HCT116 (cell line): ENCODE data around the gene SLC12A8. TPM values are rescaled to one million over a fixed set of nuclear protein-coding genes. Genes with fewer than 3 reads are reported as not detected.

Experiments used
- ATAC-seq: fragments of 200-7000 bp; cut with Tn5 transposase; 2 replicates; pipeline ENCODE4 v1.9.1; 2020; ENCODE audit warnings: mild to moderate bottlenecking, moderate library complexity
- BruUV-seq: library from RNA; stranded (reverse); fragments of 400-500 nt; replicated peaks from 2 replicates; lab custom pipeline; 2021; lab: Mats Ljungman, UMichigan
- CTCF ChIA-PET: fragments of 300-600 bp; sonication (Branson Sonifier 250); formaldehyde crosslinking; loops from one replicate; lab custom pipeline; 2021; ENCODE audit warnings: antibody characterized with exemption; lab: Charles Lee
- POLR2A ChIA-PET: fragments of 300-600, 350-600 bp; sonication (Branson Sonifier 250); formaldehyde crosslinking; loops from one replicate; lab custom pipeline; 2021; ENCODE audit warnings: antibody characterized with exemption; lab: Charles Lee
- RAD21 ChIA-PET, 2 experiments: fragments of 300-600 bp; sonication (Branson Sonifier 250); formaldehyde crosslinking; loops; one replicate each; lab custom pipeline; 2023; ENCODE audit warnings: low total read pairs in 2 of 2; ENCODE audit not compliant: uncharacterized antibody in 2 of 2, unreplicated experiment in 2 of 2, low non-redundant PET in 1 of 2; lab: Charles Lee
- DNase-seq: peaks from one replicate; pipeline ENCODE4 v3.0.0-alpha.2; 2010; ENCODE audit warnings: low read depth, low spot score
- H2AFZ ChIP-seq: fragments of 200-600 bp; shearing (Covaris generic), sonication (generic); 2 replicates; pipeline ENCODE4 v1.6.1; 2017; ENCODE audit warnings: low read depth, mixed run types, mixed read lengths, antibody characterized with exemption, low read length; ENCODE audit not compliant: poor library complexity, severe bottlenecking
- H3K27ac ChIP-seq: 2 replicates; pipeline ENCODE4 v1.5.1; 2012; ENCODE audit warnings: low read depth, low read length
- H3K27me3 ChIP-seq: fragments of 200-600 bp; sonication (generic); 2 replicates; pipeline ENCODE4 v1.6.1; 2016; ENCODE audit warnings: mixed run types, low read length, mixed read lengths; ENCODE audit not compliant: insufficient read depth
- H3K36me3 ChIP-seq, 2 experiments: fragments of 200-500 bp in 1 of 2; fragments of 200-600 bp in 1 of 2; sonication (Bioruptor generic) in 1 of 2; sonication (generic) in 1 of 2; 2 replicates each; pipeline versions ENCODE4 v1.5.1 to v1.6.1; 2014 to 2016; ENCODE audit warnings: low read length in 2 of 2, inconsistent platforms in 1 of 2, mixed read lengths in 1 of 2, mixed run types in 1 of 2; ENCODE audit not compliant: insufficient read depth in 2 of 2, control insufficient read depth in 1 of 2
- H3K4me1 ChIP-seq, 2 experiments: fragments of 200-600 bp in 1 of 2; sonication (generic) in 1 of 2; 2 replicates each; pipeline versions ENCODE4 v1.5.1 to v1.6.1; 2012 to 2017; ENCODE audit warnings: low read length in 2 of 2, inconsistent platforms in 1 of 2, mild to moderate bottlenecking in 1 of 2, mixed read lengths in 1 of 2, mixed run types in 1 of 2, moderate library complexity in 1 of 2; ENCODE audit not compliant: insufficient read depth in 2 of 2, control insufficient read depth in 1 of 2
- H3K4me2 ChIP-seq: fragments of 200-600 bp; sonication (generic); 2 replicates; pipeline ENCODE4 v1.6.1; 2017; ENCODE audit warnings: mixed run types, low read length, mixed read lengths
- H3K4me3 ChIP-seq, 2 experiments: fragments of 200-600 bp in 1 of 2; sonication (generic) in 1 of 2; replicated peaks in 1 of 2; 2 replicates each; pipeline ENCODE4 v1.5.1; 2011 to 2016; ENCODE audit warnings: low read length in 2 of 2, control low read depth in 1 of 2, low read depth in 1 of 2, mild to moderate bottlenecking in 1 of 2, mixed read lengths in 1 of 2, mixed run types in 1 of 2
- H3K79me2 ChIP-seq: fragments of 200-600 bp; sonication (generic); 2 replicates; pipeline ENCODE4 v1.6.1; 2017; ENCODE audit warnings: mild to moderate bottlenecking, mixed run types, low read length, moderate library complexity, mixed read lengths; ENCODE audit not compliant: insufficient read depth
- H3K9ac ChIP-seq: fragments of 200-600 bp; sonication (generic); 2 replicates; pipeline ENCODE4 v1.6.1; 2016; ENCODE audit warnings: low read length, mixed read lengths
- H3K9me2 ChIP-seq: fragments of 200-600 bp; sonication (generic), shearing (Covaris generic); 2 replicates; pipeline ENCODE4 v1.6.1; 2017; ENCODE audit warnings: mixed run types, mild to moderate bottlenecking, moderate library complexity; ENCODE audit not compliant: insufficient read depth
- H3K9me3 ChIP-seq, 2 experiments: fragments of 200-500 bp in 1 of 2; fragments of 200-600 bp in 1 of 2; sonication (Bioruptor generic) in 1 of 2; sonication (generic) in 1 of 2; 2 replicates each; pipeline ENCODE4 v1.6.1; 2014 to 2017; ENCODE audit warnings: low read length in 2 of 2, mixed read lengths in 2 of 2, inconsistent platforms in 1 of 2, low read depth in 1 of 2, mild to moderate bottlenecking in 1 of 2, mixed run types in 1 of 2, moderate library complexity in 1 of 2; ENCODE audit not compliant: control insufficient read depth in 1 of 2, insufficient read depth in 1 of 2
- H4K20me1 ChIP-seq: fragments of 200-600 bp; sonication (generic), shearing (Covaris generic); 2 replicates; pipeline ENCODE4 v1.6.1; 2017; ENCODE audit warnings: mixed run types, mild to moderate bottlenecking, moderate library complexity; ENCODE audit not compliant: insufficient read depth
- CBX3 ChIP-seq: IDR thresholded peaks from 2 replicates; pipeline ENCODE4 v1.6.1; 2012; ENCODE audit warnings: low read depth
- EGR1 ChIP-seq: IDR thresholded peaks from 2 replicates; pipeline ENCODE4 v1.6.1; 2012; ENCODE audit warnings: low read depth
- EZH2phosphoT487 ChIP-seq: fragments of 200-600 bp; IDR thresholded peaks from 2 replicates; pipeline ENCODE4 v1.6.1; 2018; ENCODE audit warnings: antibody characterized with exemption, borderline replicate concordance
- POLR2A ChIP-seq: IDR thresholded peaks from 2 replicates; pipeline ENCODE4 v1.7.0; 2011; ENCODE audit warnings: borderline replicate concordance; ENCODE audit not compliant: insufficient read depth, insufficient read length; ENCODE audit errors: extremely low read depth
- POLR2AphosphoS5 ChIP-seq: IDR thresholded peaks from 2 replicates; pipeline ENCODE4 v1.6.1; 2011; ENCODE audit warnings: mild to moderate bottlenecking, low read depth, low read length, moderate library complexity
- RAD21 ChIP-seq: IDR thresholded peaks from 2 replicates; pipeline ENCODE4 v1.6.1; 2012; ENCODE audit warnings: low read depth, mild to moderate bottlenecking
- SIN3A ChIP-seq: IDR thresholded peaks from 2 replicates; pipeline ENCODE4 v1.6.1; 2012; ENCODE audit warnings: low read depth
- ZFX ChIP-seq: fragments of 450-650 bp; IDR thresholded peaks from 2 replicates; pipeline ENCODE4 v1.6.1; 2017
- intact Hi-C: fragments of 100-400 bp; cut with micrococcal nuclease; formaldehyde crosslinking; loops from 2 replicates; pipeline ENCODE4 v1.10.0; 2022
- total RNA-seq: library from RNA; stranded (reverse); gene quantifications from one replicate; pipeline ENCODE4 v1.2.1, GENCODE V29; 2021; ENCODE audit not compliant: unreplicated experiment
- TF ChIP-seq, protein P1 (sequence below), 3 experiments: fragments of 200-600 bp in 1 of 3; sonication (generic) in 1 of 3; IDR thresholded peaks in 2 of 3; conservative IDR thresholded peaks in 1 of 3; 2 replicates each; pipeline ENCODE4 v1.5.1; 2012 to 2017; ENCODE audit warnings: low read depth in 2 of 3, low read length in 2 of 3, antibody characterized with exemption in 1 of 3, borderline replicate concordance in 1 of 3, control low read depth in 1 of 3, mild to moderate bottlenecking in 1 of 3, mixed read lengths in 1 of 3, mixed run types in 1 of 3, moderate library complexity in 1 of 3; ENCODE audit not compliant: insufficient read depth in 1 of 3
- TF ChIP-seq, protein P2 (sequence below): IDR thresholded peaks from 2 replicates; pipeline ENCODE4 v1.6.1; 2012

SLC12A8 gene
- total RNA-seq, 1 experiment from 2014 or later = 19.9 TPM

DNA sequence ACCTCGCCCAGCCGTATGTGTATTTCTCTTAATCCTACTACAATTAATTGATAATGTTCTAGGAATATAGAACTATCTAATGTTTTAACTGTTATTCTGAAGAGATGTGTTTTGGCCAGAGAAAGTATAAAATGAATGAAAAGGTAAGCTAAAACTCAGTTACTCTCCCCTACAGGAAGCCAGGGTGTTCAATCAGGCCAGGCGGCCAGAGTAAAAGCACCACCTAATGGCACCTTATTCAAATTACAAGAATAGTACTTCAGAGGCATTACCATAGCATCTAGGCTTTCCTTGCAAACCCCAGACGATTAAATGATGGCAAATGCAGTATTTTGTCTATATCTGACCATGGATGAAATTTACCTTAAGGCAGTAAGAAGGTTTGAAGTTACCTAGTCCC is 10.4 kb downstream of the SLC12A8 start:
- POLR2A ChIA-PET = no interaction called here
- Histone ChIP-seq H3K9ac (no peak overlapping the region), H3K79me2 (peaks cover 23% of the 10 kb centered on the region), H2AFZ (no peak overlapping the region), H3K27me3 (no peaks in the 10 kb centered on the region), H3K4me3 (no peak overlapping the region), H3K9me3 (no peaks in the 10 kb centered on the region), H3K27ac (no peak overlapping the region), H3K36me3 (no peaks in the 10 kb centered on the region), H3K4me1 (no peaks in the 10 kb centered on the region), H3K4me2 (no peak overlapping the region), H4K20me1 (no peaks in the 10 kb centered on the region), H3K9me2 (no peaks in the 10 kb centered on the region)
- TF ChIP-seq RAD21 = peak; percentile 48; the same call in 1 of the 2 replicates
- TF ChIP-seq SIN3A = no peak
- TF ChIP-seq ZFX = no peak
- no peak for TF ChIP-seq CBX3
- TF ChIP-seq, protein P1, sequence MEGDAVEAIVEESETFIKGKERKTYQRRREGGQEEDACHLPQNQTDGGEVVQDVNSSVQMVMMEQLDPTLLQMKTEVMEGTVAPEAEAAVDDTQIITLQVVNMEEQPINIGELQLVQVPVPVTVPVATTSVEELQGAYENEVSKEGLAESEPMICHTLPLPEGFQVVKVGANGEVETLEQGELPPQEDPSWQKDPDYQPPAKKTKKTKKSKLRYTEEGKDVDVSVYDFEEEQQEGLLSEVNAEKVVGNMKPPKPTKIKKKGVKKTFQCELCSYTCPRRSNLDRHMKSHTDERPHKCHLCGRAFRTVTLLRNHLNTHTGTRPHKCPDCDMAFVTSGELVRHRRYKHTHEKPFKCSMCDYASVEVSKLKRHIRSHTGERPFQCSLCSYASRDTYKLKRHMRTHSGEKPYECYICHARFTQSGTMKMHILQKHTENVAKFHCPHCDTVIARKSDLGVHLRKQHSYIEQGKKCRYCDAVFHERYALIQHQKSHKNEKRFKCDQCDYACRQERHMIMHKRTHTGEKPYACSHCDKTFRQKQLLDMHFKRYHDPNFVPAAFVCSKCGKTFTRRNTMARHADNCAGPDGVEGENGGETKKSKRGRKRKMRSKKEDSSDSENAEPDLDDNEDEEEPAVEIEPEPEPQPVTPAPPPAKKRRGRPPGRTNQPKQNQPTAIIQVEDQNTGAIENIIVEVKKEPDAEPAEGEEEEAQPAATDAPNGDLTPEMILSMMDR (IDR thresholded peaks at IDR 0.05 in 2 of 3, conservative IDR thresholded peaks at IDR 0.05 in 1 of 3; ENCODE audit: borderline replicate concordance in 1 of 3, insufficient read depth in 1 of 3, low read depth in 2 of 3, low read length in 2 of 3) = peak; percentile 14 to 43 (median 16); a peak in 4 of 6 replicates
- TF ChIP-seq, protein P2, sequence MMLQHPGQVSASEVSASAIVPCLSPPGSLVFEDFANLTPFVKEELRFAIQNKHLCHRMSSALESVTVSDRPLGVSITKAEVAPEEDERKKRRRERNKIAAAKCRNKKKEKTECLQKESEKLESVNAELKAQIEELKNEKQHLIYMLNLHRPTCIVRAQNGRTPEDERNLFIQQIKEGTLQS = no peak
- TF ChIP-seq EGR1 = no peak
- no peak for TF ChIP-seq POLR2AphosphoS5
- no peak for TF ChIP-seq EZH2phosphoT487
- TF ChIP-seq POLR2A = no peak
- RAD21 ChIA-PET = no interaction called here
- intact Hi-C loops = no loop called here
- DNase-seq (no peak), ATAC-seq (peak; percentile 68)
- BruUV-seq = no TSS peak
- CTCF ChIA-PET = interaction anchor here (1.3 kb wide), 1 partner anchor 52 kb away, joined by 5 read pairs; no protein-coding TSS in a partner anchor
